IPS-20b (cell line): ENCODE data around the gene ARHGAP6.

Experiments used
- H3K27ac ChIP-seq: one replicate; pipeline ENCODE4 v1.5.1; 2013; ENCODE audit warnings: low read length
- H3K27me3 ChIP-seq: 2 replicates; pipeline ENCODE4 v1.6.1; 2013; ENCODE audit warnings: mild to moderate bottlenecking, low read length, inconsistent platforms; ENCODE audit not compliant: insufficient read depth
- H3K36me3 ChIP-seq: 2 replicates; pipeline ENCODE4 v1.6.1; 2013; ENCODE audit warnings: low read depth, mild to moderate bottlenecking, inconsistent platforms, low read length, moderate library complexity; ENCODE audit not compliant: insufficient read depth
- H3K4me1 ChIP-seq: 2 replicates; pipeline ENCODE4 v1.6.1; 2013; ENCODE audit warnings: mild to moderate bottlenecking, control low read depth, inconsistent platforms, low read length, moderate library complexity; ENCODE audit not compliant: insufficient read depth
- H3K4me3 ChIP-seq: 2 replicates; pipeline ENCODE4 v1.5.1; 2013; ENCODE audit warnings: mild to moderate bottlenecking, low read length, inconsistent platforms
- H3K9ac ChIP-seq: 2 replicates; pipeline ENCODE4 v1.6.1; 2013; ENCODE audit warnings: low read depth, mild to moderate bottlenecking, inconsistent platforms, low read length, moderate library complexity
- H3K9me3 ChIP-seq: 2 replicates; pipeline ENCODE4 v1.6.1; 2013; ENCODE audit warnings: mild to moderate bottlenecking, low read depth, low read length, inconsistent platforms; ENCODE audit not compliant: insufficient read depth

ARHGAP6 gene

DNA sequence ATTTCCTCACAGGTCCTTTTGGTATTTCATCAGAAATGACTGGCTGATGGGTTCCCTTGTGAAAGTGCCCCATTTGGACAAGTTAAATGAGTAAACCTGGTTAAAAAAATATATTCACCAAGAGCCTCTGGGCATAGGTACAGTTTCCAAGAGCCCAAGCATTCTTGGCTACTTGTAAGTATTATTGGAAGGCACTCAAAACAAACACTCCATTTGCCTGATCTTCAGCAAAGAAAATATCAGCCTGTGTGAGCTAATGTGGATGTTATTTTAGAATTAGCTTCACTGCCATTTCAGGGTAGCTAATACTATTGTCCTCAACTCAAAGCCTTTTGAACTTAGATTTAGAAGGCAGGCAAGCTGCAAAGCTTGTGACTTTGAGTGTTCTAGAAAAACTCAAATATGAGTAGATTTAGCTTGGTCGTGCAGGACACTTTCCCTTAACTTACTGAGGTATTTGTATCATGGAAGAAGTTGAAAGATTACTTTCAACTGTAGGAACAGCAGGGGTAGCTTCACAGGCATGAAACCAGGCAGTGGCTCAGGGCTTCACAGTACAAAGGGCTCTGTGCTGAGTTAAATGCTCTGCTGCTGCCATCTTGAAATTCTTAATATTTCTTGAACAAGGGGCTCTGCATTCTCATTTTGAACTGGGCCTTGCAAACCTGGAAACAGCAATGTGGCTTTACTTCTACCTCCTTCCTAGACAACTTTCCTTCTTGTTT is 195.3 kb downstream of the ARHGAP6 start:
- H3K4me3 ChIP-seq: no peak overlapping the region
- no peaks in the 10 kb centered on the region for H3K36me3 ChIP-seq
- no peaks in the 10 kb centered on the region for H3K9me3 ChIP-seq
- H3K4me1 ChIP-seq: no peaks in the 10 kb centered on the region
- no peak overlapping the region for H3K27ac ChIP-seq
- H3K9ac ChIP-seq: no peak overlapping the region
- H3K27me3 ChIP-seq: no peaks in the 10 kb centered on the region

DNA sequence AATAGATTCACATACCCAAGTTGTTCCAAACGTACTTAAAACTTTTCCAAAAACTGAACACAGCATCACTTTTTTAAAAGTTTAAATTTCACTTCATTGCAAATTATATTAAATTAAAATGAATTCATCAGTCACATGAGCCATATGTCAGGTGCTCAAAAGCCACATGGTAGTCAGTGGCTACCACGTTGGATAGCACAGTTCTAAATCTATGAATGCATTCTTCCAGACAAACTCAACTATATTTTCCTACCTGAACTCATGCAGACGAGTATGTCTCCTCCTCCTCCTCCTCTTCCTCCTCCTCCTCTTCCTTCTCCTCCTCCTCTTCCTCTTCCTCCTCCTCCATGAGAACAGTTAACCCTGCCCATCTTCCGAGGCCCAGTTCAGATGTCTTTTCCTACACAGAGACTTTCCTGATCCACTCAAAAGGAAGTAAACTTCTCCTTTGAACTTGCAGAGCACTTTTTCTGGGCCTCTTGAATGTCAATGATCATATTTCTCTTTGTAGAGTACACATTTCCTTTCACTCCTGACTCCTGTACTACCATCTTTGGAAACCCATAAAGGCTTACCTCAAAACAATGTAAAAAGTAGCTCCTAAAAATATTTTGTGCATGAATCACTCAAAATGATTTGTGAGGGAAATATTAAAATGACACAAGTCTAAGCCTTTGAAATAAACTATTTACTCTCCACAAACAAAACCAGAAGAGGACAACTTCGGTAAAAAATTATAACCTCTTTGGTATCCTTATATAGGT is 199.9 kb downstream of the ARHGAP6 start:
- H3K27ac ChIP-seq: no peak overlapping the region
- no peak overlapping the region for H3K9ac ChIP-seq
- no peaks in the 10 kb centered on the region for H3K4me1 ChIP-seq
- H3K4me3 ChIP-seq: no peak overlapping the region
- no peaks in the 10 kb centered on the region for H3K27me3 ChIP-seq
- no peaks in the 10 kb centered on the region for H3K9me3 ChIP-seq
- H3K36me3 ChIP-seq: no peaks in the 10 kb centered on the region

DNA sequence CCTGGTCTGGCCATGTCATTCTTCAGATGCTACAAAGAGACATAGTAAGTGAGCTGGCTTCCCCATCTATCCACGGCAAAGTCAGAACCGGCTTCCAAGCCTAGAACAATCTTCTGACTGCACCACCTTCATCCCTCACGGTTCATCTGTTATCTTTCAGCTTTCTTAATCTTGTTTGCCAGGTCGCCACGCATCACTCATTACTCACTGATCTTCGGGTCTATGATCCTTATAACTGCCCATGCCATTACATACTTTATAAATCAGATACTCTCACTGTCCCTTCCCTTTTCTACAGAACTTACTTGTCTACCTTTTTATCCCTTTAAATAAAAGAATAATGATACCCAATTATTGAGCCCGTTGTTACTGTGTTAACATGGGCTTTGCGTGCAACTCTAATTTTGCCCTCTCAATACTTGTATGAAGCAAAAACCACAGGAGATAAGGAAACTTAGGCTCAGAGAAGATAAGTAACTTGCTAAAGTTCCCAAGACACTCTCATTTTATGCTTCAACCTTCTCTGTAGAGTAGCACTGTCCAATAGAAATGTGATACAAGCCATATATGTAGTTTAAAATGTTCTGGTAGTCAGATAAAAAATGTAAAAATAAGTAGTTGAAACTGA is 200.8 kb downstream of the ARHGAP6 start:
- Histone ChIP-seq H3K9me3 (no peaks in the 10 kb centered on the region), H3K4me1 (no peaks in the 10 kb centered on the region), H3K36me3 (no peaks in the 10 kb centered on the region), H3K4me3 (no peak overlapping the region), H3K27me3 (no peaks in the 10 kb centered on the region), H3K9ac (no peak overlapping the region), H3K27ac (no peak overlapping the region)

DNA sequence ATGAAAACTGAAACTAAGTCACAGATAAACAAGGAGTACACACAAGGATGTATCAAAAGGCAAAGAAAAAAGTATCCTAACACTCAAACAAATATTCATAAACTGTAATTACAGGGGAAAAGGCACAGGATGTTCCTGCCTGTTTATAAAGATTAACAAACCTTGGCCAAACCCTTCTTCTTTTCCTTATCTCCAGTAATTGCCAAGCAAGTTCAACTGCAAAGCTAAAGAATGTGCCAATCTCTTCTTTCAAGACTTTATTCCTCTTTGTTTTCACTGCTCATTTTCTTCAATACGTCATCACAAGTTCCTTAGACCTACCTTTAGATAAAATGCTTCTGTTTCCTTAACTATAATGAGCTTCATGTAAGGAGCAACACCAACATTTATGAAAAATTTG is 201.3 kb downstream of the ARHGAP6 start:
- Histone ChIP-seq H3K36me3 (no peaks in the 10 kb centered on the region), H3K4me3 (no peak overlapping the region), H3K4me1 (no peaks in the 10 kb centered on the region), H3K27me3 (no peaks in the 10 kb centered on the region), H3K9ac (no peak overlapping the region), H3K27ac (no peak overlapping the region), H3K9me3 (no peaks in the 10 kb centered on the region)

DNA sequence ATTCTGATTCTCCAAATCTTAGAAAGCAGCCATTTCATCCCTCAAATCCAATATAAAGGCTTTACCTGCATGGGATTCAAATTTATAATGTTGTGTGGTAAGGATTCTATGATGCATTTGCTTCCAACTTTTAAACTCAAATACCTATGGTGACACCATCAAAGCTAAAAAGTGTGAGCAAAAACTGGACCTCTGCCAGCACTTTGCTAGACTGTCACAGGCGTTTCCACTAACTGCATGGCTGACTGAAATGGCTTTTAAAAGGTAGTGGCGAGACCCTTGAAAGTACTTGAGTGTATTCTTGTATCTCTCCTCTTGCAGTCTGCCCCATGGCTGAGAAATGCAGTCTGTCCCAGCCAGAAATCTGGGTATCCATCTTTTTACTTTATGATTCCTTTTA is 203.1 kb downstream of the ARHGAP6 start:
- no peaks in the 10 kb centered on the region for H3K9me3 ChIP-seq
- H3K9ac ChIP-seq: no peak overlapping the region
- H3K4me1 ChIP-seq: no peaks in the 10 kb centered on the region
- H3K27me3 ChIP-seq: no peaks in the 10 kb centered on the region
- H3K4me3 ChIP-seq: no peak overlapping the region
- no peaks in the 10 kb centered on the region for H3K36me3 ChIP-seq
- H3K27ac ChIP-seq: no peak overlapping the region

DNA sequence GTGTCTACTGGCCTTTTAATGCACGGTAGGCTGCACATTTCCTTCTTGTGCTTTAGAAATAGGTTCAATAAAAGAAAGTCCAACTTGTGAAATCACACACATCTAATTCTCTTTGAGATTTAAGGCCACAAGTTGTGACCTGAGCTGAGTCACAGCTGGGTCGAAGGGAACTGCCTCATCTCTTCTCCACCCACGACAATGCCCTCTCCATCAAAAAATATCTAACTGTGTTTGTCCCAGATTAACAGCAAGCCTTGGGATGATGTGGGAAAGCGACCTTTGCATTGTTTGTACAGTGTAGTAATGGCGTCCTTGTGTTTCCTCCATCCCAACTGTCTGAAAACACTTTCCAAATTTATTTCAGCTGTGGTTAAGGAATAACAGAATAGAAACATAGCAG is 203.6 kb downstream of the ARHGAP6 start:
- no peaks in the 10 kb centered on the region for H3K27me3 ChIP-seq
- H3K4me3 ChIP-seq: no peak overlapping the region
- no peaks in the 10 kb centered on the region for H3K4me1 ChIP-seq
- no peak overlapping the region for H3K9ac ChIP-seq
- no peak overlapping the region for H3K27ac ChIP-seq
- no peaks in the 10 kb centered on the region for H3K9me3 ChIP-seq
- no peaks in the 10 kb centered on the region for H3K36me3 ChIP-seq

DNA sequence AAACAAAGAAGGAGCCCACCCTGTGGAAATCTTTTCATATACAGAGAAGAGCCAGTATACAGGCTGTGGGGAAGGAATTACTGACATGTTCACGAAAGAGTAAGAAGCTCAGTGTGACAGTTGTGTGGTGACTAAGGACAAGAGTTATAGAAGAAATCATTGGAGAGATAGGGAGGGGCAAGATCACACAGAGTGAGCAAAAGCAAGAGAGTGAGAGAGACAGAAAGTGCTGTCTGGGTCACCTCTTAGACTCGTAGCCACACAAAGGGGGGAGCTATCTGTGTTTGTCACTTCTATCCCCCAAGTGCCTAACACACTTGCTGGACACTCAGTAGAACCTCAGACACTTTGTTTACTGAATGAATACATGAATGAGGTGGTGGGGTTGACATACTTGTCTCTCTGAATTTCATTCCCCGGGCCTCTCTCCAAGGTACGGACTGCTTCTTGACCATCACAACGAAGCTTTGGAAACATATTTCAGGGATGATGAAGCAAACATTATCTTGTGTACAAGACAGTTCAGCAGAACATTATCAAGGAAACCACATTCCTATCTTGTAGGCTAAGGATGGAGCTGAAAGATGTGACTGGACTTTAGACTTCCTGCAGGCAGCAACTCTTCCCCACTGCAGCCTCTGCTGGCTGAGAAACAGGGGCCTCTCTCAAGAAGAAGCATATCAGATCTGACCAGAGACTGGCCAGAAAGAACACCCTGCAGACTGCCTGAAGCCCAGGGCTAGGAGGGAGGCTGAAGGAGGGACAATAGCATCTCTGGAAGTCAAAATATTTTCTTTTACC is 204.3 kb downstream of the ARHGAP6 start:
- Histone ChIP-seq H3K9me3 (no peaks in the 10 kb centered on the region), H3K9ac (no peak overlapping the region), H3K36me3 (no peaks in the 10 kb centered on the region), H3K27me3 (no peaks in the 10 kb centered on the region), H3K4me3 (no peak overlapping the region), H3K4me1 (no peaks in the 10 kb centered on the region), H3K27ac (no peak overlapping the region)

DNA sequence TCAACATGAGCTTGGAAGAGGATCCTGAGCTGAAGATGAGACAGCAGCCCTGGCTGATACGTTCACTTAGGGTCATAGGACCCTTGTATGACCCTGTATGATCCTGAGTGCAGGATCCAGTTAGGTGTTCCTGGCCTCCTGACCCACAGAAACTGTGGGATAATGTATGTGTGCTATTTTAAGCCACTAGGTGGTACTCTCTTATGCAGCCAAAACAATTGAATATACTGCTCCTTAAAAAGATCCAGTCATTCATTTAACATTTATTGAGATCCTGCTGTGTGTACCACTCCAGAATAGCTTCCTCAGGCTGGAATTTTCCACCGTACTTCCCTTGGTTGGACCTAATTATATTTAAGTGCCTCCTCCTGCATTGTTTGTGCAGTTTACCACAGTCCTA is 205.4 kb downstream of the ARHGAP6 start:
- no peak overlapping the region for H3K9ac ChIP-seq
- no peaks in the 10 kb centered on the region for H3K36me3 ChIP-seq
- no peaks in the 10 kb centered on the region for H3K9me3 ChIP-seq
- H3K4me3 ChIP-seq: no peak overlapping the region
- H3K27ac ChIP-seq: no peak overlapping the region
- H3K27me3 ChIP-seq: no peaks in the 10 kb centered on the region
- H3K4me1 ChIP-seq: no peaks in the 10 kb centered on the region

DNA sequence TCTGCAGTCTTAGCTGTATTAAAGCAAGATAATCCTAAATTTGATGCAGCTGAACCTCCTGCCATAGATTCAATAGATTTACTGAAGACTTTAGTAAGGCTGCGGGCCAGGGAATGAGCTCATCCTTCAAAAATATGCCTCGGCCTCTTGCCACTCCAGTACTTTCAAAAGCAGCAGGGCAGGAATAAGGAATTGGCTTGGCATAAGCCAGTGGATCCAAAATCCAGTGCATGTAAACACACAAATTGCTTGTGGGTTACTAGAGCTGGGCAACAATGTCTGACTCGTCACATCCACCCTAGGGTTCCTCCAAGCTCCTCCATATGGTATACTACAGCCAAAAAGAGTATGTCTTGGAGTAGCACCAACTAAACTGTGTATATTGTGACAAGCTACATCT is 207.6 kb downstream of the ARHGAP6 start:
- Histone ChIP-seq H3K36me3 (no peaks in the 10 kb centered on the region), H3K27me3 (no peaks in the 10 kb centered on the region), H3K4me1 (no peaks in the 10 kb centered on the region), H3K9ac (no peak overlapping the region), H3K9me3 (no peaks in the 10 kb centered on the region), H3K4me3 (no peak overlapping the region), H3K27ac (no peak overlapping the region)

DNA sequence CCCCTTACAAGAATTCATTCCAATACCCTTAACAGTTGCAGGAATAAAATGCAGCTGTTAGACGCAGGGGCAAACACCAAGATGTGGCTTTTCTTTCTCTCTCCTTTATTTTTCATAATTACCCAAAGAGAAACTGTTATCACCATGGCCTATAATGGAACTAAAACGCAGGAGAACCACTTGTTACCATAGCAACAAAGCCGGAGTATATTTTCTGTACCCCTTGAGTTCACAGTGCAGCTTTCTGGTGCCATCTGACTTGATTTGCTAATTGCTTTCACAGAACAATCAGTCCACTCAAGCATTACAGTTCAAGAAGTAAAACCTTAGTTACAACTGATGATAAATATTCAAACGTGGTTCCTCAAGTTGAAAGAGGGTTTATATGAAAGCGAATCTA is 214.6 kb downstream of the ARHGAP6 start:
- Histone ChIP-seq H3K9ac (no peak overlapping the region), H3K27ac (no peak overlapping the region), H3K9me3 (no peaks in the 10 kb centered on the region), H3K4me3 (no peak overlapping the region), H3K36me3 (no peaks in the 10 kb centered on the region), H3K27me3 (no peaks in the 10 kb centered on the region), H3K4me1 (no peaks in the 10 kb centered on the region)

DNA sequence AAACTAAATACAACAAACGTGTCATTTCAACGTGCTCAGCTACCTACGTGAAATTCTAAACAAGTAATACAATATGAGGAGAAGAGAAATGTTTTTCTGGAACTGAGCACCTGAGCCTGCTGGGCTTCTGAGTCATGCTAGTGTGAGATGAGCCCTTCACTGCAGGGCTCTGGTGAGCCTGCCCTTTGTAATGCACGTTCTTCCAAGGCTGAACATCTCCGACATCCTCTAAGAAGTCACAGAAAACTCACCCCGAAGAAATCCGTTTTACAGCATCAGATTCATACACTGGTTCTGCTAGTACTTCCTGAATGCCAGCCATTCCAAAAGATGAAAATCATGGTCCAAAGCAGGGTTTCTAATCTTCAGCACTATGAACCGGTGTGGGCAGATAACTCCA is 215.4 kb downstream of the ARHGAP6 start:
- Histone ChIP-seq H3K9ac (no peak overlapping the region), H3K27ac (no peak overlapping the region), H3K9me3 (no peaks in the 10 kb centered on the region), H3K4me1 (no peaks in the 10 kb centered on the region), H3K36me3 (no peaks in the 10 kb centered on the region), H3K27me3 (no peaks in the 10 kb centered on the region), H3K4me3 (no peak overlapping the region)
